PC-9 (cell line): Measurements from ENCODE around the gene RTN1.

Source experiments
- CTCF ChIP-seq: fragments of 200-600 bp; sonication (generic); conservative IDR thresholded peaks from 2 replicates; pipeline ENCODE4 v1.6.1; 2017; ENCODE audit warnings: mixed run types, antibody characterized with exemption, mild to moderate bottlenecking, moderate library complexity
- EZH2 ChIP-seq: fragments of 200-600 bp; sonication (generic); IDR thresholded peaks from 2 replicates; pipeline ENCODE4 v1.8.0; 2017; ENCODE audit warnings: antibody characterized with exemption, low read depth

GRCh38 chr14:59811815-59812214 is 58.8 kb downstream of the RTN1 start:
- no peak for TF ChIP-seq CTCF
- no peak for TF ChIP-seq EZH2
